A204.1 (cell line): ENCODE results near the gene HEBP2.

Experiments
- FAIRE-seq: peaks from 2 replicates; lab custom pipeline; 2012; peaks lifted over from hg19 to GRCh38; lab: Jason Lieb, UNC

The HEBP2 gene

GRCh38 chr6:138397128-138398122, 6.6 kb upstream of the HEBP2 start:
- no peak for FAIRE-seq

GRCh38 chr6:138400326-138400725, 3.7 kb upstream of the HEBP2 start:
- FAIRE-seq = no peak

DNA sequence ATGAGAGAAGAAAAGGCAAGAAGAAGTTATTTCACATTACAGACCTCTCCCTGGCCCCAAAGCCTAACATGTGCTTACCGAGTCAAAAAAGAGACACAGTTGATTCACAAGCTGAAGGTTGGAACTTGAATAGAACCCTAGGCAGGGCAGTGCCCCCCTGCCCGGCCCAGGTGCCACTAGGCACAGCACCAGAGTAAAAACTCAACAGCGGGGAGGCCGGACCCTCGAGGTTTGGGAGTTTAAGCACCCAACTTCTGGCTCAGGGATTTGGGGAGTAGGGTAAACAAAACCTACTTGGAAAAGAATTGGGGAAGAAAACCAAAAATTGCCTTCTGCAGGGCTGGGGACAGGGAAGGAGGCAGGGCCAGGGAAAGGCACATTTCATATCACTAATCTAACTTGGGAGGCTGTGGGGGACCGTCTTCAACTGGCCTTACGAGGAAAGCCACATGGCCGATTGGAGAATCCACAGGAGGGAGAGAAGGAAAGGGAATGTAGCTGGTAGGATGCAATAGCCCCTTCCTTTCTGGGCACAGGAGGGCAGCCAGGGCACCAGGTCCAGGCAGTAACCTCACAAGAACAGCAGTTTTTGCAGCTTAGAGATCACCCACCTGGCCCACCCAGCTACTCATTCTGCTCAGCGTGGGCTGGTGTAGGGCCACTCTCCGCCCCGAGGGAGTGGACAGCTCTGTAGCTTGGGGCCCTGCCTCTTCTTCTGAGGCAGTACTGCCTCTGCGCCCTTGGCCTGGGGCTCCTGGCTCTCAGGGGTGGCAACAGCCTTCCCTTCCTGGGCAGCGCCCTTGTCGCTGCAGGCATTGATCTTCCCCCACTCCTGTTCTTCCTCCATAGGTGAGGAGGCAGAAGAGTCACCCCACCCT, 1.8 kb upstream of the HEBP2 start:
- no peak for FAIRE-seq

DNA sequence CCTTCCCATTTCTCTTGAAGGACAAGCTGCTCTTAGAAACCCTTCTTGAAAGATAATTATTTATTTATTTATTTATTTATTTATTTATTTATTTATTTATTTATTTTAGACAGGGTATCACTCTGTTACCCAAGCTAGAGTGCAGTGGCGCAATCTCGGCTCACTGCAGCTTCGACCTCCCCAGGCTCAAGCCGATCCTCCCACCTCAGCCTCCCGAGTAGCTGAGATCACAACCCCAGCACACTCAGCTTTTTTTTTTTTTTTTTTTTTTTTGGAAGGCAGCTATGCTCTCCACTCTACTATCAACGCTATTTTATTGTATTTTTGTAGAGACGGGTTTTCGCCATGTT, 1.2 kb upstream of the HEBP2 start:
- FAIRE-seq = no peak

DNA sequence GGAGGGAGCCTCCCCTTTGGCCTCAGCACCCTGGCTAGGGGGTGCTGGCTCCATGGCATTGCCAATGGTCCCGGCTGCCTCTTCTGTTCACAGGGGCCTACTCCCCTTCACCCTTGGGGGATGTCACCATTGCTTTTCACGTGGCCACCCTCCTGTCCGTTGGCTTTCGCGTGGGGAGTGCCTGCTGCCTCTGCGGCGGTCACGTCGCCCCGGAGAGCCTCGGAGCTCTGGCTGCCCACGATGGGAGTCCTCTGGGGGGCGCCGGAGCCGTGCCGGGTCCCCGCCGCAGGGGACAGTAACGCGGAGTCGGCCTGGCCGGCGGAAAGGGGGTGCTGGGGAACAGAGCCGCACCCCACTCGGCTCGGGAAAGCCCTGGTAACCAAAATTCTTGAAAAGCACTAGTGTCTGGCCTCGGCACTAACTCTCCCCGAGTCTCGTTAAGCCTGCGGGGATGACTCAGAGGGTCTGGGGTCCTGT, 661 bp upstream of the HEBP2 start:
- no peak for FAIRE-seq

- FAIRE-seq = no peak
Observed at GRCh38 chr6:138404666-138405337, 779 bp downstream of the HEBP2 start.

DNA sequence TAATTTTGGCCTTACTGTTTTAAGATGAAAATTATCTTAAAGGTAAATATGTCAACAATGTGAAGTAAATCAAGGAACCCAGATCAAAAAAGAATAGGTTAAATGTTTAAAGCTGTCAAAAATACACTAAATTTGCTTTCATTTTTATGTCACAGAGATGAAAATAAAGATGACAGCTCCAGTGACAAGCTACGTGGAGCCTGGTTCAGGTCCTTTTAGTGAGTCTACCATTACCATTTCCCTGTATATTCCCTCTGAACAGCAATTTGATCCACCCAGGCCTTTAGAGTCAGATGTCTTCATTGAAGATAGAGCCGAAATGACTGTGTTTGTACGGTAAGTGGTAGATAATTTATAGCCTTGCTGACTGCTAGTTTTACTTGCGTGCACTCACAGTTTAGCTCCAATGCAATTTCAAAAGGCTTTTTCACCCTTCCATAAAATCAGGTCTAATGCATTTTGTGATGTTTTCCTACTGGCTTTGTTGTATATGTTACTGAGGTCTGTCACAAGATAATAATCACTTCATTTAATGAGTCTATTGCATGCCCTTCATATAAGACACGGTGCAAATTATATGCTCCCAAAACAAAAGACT, 1.9 kb downstream of the HEBP2 start:
- no peak for FAIRE-seq

DNA sequence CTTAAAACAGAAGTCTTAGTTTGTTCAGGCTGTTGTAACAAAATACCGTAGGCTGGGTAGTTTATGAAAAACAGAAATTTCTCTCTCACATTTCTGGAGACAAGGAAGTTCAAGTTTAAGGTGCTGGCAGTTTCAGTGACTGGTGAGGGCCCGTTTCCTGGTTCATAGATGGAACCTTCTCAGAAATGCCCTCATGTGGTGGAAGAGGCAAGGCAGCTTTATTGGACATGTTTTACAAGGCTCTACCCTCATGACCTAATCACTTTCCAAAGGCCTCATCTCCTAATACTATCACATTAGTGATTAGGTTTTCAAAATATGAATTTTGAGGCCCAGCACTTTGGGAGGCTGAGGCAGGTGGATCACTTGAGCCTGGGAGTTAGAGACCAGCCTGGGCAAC, 2.4 kb downstream of the HEBP2 start:
- no peak for FAIRE-seq

GRCh38 chr6:138410048-138410735, 6.2 kb downstream of the HEBP2 start:
- no peak for FAIRE-seq

GRCh38 chr6:138410972-138411880, 7.2 kb downstream of the HEBP2 start:
- no peak for FAIRE-seq

- FAIRE-seq = no peak
Observed at GRCh38 chr6:138415125-138415524, 11.1 kb downstream of the HEBP2 start.

GRCh38 chr6:138416206-138416605, 12.2 kb downstream of the HEBP2 start:
- no peak for FAIRE-seq

DNA sequence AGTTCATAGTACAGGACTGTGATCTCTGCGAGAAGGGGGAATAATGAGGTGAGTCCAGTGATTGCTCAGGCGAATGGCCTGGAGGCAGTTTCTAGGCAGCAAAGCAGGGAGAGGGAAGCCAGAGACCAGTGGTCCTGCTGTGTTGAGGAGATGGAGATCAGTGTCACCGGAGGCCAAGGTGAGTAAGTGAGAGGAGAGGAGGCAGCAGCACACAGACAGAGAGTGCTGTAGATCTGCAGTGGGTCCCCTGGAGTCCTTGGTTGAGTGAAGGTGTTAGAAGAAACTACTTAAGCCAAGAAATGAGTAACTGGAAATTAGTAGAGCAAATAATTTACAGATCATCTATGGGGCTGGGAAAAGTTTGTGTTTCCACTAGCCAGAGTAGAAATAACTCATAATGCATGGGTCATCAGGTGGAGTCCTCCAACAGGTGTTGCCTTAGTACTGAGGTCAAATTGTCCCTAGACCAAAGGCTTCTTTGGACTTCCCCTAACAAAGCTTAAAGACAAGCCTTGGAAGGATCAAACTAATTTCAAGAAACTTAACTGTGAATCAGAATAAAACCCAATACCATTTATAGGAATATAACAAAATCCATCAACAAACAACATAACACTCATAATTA, 13.6 kb downstream of the HEBP2 start:
- FAIRE-seq = no peak

- no peak for FAIRE-seq
Observed at GRCh38 chr6:138418118-138418742, 14.2 kb downstream of the HEBP2 start.

DNA sequence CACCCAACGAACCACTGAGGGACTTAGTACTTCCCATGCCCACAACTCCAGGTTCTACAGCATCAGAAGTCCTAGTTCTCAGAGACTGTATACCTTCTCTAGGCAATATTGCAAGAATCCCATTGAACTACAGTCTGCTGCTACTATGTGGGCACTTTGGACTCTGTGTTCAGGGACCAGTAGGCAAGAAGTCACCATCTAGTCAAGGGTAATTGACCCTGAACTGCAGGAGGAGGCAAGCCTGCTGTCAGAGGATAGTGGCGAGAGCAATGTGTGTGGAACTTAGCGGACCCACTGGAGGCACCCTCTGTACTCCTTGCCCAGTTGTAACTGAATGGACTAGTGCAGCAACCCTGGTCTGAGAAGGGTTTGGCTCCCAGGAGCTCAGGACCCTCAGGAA, 15.7 kb downstream of the HEBP2 start:
- FAIRE-seq = no peak

DNA sequence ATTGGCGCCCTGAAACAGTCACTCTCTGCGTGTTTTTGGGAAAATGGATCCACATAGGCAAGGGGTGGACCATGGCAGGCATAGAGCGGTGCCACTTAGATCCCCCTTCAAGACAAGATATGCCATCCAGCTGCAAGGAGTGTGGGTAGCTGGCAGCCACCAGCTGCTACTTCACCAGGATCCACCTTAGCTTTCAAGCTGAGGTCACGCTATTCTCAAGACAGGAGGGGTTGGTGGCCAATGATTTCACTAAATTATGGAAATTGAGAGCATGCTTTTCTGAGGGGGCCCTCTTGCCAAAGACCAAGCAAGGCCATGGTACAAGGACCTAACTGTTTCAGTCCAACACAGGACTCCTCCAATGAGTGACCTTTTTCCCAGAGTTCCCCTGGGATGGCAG, 16.3 kb downstream of the HEBP2 start:
- no peak for FAIRE-seq

- no peak for FAIRE-seq
Observed at GRCh38 chr6:138421089-138421488, 17.1 kb downstream of the HEBP2 start.

DNA sequence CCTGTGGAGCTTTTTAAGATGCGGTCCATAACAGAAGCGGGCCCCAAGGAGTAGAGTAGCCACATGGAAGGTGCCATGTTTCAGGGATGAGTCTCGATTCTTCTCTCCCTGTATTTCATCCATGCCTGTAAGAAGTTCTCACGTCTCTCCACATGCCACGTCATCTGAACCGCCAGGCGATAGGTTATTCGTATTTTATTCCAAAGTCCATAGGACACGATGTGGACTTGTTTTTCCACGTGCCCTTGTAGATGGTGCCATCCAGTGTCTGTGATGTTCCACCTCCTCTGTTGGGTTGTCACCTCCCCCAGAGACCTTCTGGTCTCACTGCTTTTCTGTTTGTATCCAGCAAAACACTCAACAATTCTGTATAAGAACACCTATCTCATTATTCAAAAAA, 17.6 kb downstream of the HEBP2 start:
- no peak for FAIRE-seq

DNA sequence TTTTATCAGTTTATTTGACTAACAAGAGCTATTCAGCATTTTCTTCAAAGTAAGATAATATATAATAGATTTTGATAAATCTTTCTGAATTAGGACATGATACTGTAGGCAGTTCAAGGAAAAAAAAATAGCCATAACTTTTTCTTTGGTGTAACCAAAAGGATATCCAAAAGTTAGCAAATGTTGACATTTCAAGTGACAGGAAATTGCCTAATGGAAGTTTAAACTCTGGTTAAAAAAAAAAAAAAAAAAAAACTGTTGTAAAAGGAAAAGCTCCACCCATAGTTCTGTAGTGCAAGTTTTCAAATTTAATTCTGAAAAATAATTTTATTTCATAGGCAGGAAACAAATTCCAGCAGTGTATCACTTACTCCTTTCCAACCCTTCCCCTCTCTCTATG, 18.8 kb downstream of the HEBP2 start:
- FAIRE-seq = no peak
